WTC11 (cell line): ENCODE data around the gene MICAL1. TPM values are rescaled to one million over a fixed set of nuclear protein-coding genes. Genes with fewer than 3 reads are reported as not detected.

Experiments
- ATAC-seq: fragments of 200-7000 bp; cut with Tn5 transposase; 2 replicates; pipeline ENCODE4 v1.10.0; 2021; ENCODE audit warnings: mild to moderate bottlenecking, moderate library complexity
- CTCF ChIA-PET: fragments of 300-600 bp; sonication (Branson Sonifier 250); formaldehyde crosslinking; loops from one replicate; lab custom pipeline; 2021; ENCODE audit warnings: antibody characterized with exemption; lab: Charles Lee
- POLR2A ChIA-PET: fragments of 350-600 bp; sonication (Branson Sonifier 250); formaldehyde crosslinking; loops from one replicate; lab custom pipeline; 2021; ENCODE audit warnings: antibody characterized with exemption; lab: Charles Lee
- DNase-seq: peaks from one replicate; pipeline ENCODE4 v3.0.0; 2021; ENCODE audit warnings: low spot score
- H3K27ac Mint-ChIP-seq: 2 replicates; pipeline ENCODE4 v1.8.0; 2021; ENCODE audit warnings: mixed read lengths
- H3K27me3 Mint-ChIP-seq: 2 replicates; pipeline ENCODE4 v1.8.0; 2021; ENCODE audit warnings: low read depth, mild to moderate bottlenecking, moderate library complexity, mixed read lengths
- H3K36me3 Mint-ChIP-seq: 2 replicates; pipeline ENCODE4 v1.8.0; 2021; ENCODE audit warnings: mixed read lengths
- H3K4me1 Mint-ChIP-seq: 2 replicates; pipeline ENCODE4 v1.8.0; 2022; ENCODE audit warnings: mixed read lengths
- H3K4me3 Mint-ChIP-seq: 2 replicates; pipeline ENCODE4 v1.8.0; 2021; ENCODE audit warnings: mild to moderate bottlenecking, moderate library complexity, mixed read lengths
- H3K9me3 Mint-ChIP-seq: 2 replicates; pipeline ENCODE4 v1.8.0; 2021; ENCODE audit warnings: mixed read lengths
- ATF3 ChIP-seq: sonication (generic); formaldehyde crosslinking; conservative IDR thresholded peaks from 2 replicates; pipeline ENCODE4 v1.8.1; 2022; ENCODE audit warnings: mild to moderate bottlenecking, missing genetic modification reagents
- CBFB ChIP-seq: sonication (generic); formaldehyde crosslinking; IDR thresholded peaks from 2 replicates; pipeline ENCODE4 v1.8.1; 2022; ENCODE audit warnings: mild to moderate bottlenecking, low read depth, missing genetic modification reagents
- CREB1 ChIP-seq: sonication (generic); formaldehyde crosslinking; IDR thresholded peaks from 2 replicates; pipeline ENCODE4 v1.8.0; 2023; ENCODE audit warnings: mild to moderate bottlenecking, missing genetic modification reagents
- CREM ChIP-seq: sonication (generic); formaldehyde crosslinking; IDR thresholded peaks from 2 replicates; pipeline ENCODE4 v1.8.1; 2022; ENCODE audit warnings: mild to moderate bottlenecking, missing genetic modification reagents, moderate library complexity
- E2F4 ChIP-seq: sonication (generic); formaldehyde crosslinking; IDR thresholded peaks from 2 replicates; pipeline ENCODE4 v1.8.1; 2022; ENCODE audit warnings: low read depth, mild to moderate bottlenecking, moderate library complexity, missing genetic modification reagents, borderline replicate concordance
- ESRRA ChIP-seq: sonication (generic); formaldehyde crosslinking; IDR thresholded peaks from 2 replicates; pipeline ENCODE4 v1.8.1; 2022; ENCODE audit warnings: mild to moderate bottlenecking, missing genetic modification reagents, borderline replicate concordance
- FOXP4 ChIP-seq: sonication (generic); formaldehyde crosslinking; IDR thresholded peaks from 2 replicates; pipeline ENCODE4 v1.8.0; 2022; ENCODE audit warnings: mild to moderate bottlenecking, missing genetic modification reagents
- GABPB1 ChIP-seq: sonication (generic); formaldehyde crosslinking; IDR thresholded peaks from 2 replicates; pipeline ENCODE4 v1.8.1; 2023; ENCODE audit warnings: mild to moderate bottlenecking, missing genetic modification reagents
- GRHL2 ChIP-seq: fragments of 250-450 bp; sonication (Bioruptor Pico); IDR thresholded peaks from 2 replicates; pipeline ENCODE4 v1.8.0; 2022; ENCODE audit warnings: mild to moderate bottlenecking, moderate library complexity; ENCODE audit not compliant: insufficient replicate concordance, severe bottlenecking
- IRF2 ChIP-seq: sonication (generic); formaldehyde crosslinking; IDR thresholded peaks from 2 replicates; pipeline ENCODE4 v1.8.0; 2022; ENCODE audit warnings: low read depth, missing genetic modification reagents, borderline replicate concordance
- JUN ChIP-seq: sonication (generic); formaldehyde crosslinking; IDR thresholded peaks from 2 replicates; pipeline ENCODE4 v1.8.0; 2023; ENCODE audit warnings: mild to moderate bottlenecking, missing genetic modification reagents
- MYBL2 ChIP-seq: sonication (generic); formaldehyde crosslinking; IDR thresholded peaks from 2 replicates; pipeline ENCODE4 v1.8.1; 2023; ENCODE audit warnings: mild to moderate bottlenecking, moderate library complexity, missing genetic modification reagents
- RELA ChIP-seq: sonication (generic); formaldehyde crosslinking; IDR thresholded peaks from 2 replicates; pipeline ENCODE4 v1.8.1; 2022; ENCODE audit warnings: missing genetic modification reagents, mild to moderate bottlenecking, borderline replicate concordance
- RORB ChIP-seq: fragments of 250-450 bp; sonication (Bioruptor Pico); IDR thresholded peaks from 2 replicates; pipeline ENCODE4 v1.9.0; 2021; ENCODE audit warnings: mild to moderate bottlenecking
- SMAD4 ChIP-seq: sonication (generic); formaldehyde crosslinking; IDR thresholded peaks from 2 replicates; pipeline ENCODE4 v1.8.0; 2022; ENCODE audit warnings: mild to moderate bottlenecking, missing genetic modification reagents
- TP53 ChIP-seq: sonication (generic); formaldehyde crosslinking; IDR thresholded peaks from 2 replicates; pipeline ENCODE4 v1.8.1; 2023; ENCODE audit warnings: mild to moderate bottlenecking, missing genetic modification reagents
- ZNF317 ChIP-seq: sonication (generic); formaldehyde crosslinking; IDR thresholded peaks from 2 replicates; pipeline ENCODE4 v1.8.1; 2023; ENCODE audit warnings: low read depth, mild to moderate bottlenecking, moderate library complexity, missing genetic modification reagents, borderline replicate concordance
- ZNF423 ChIP-seq: fragments of 250-450 bp; sonication (Bioruptor Pico); IDR thresholded peaks from 2 replicates; pipeline ENCODE4 v2.1.2; 2022; ENCODE audit warnings: mild to moderate bottlenecking, moderate library complexity
- ZNF512 ChIP-seq: sonication (generic); formaldehyde crosslinking; IDR thresholded peaks from 2 replicates; pipeline ENCODE4 v1.8.1; 2022; ENCODE audit warnings: missing genetic modification reagents, borderline replicate concordance
- total RNA-seq: library from RNA; stranded (reverse); gene quantifications from 3 replicates; pipeline ENCODE4 v1.2.3, GENCODE V29; 2021
- TF ChIP-seq, protein P1 (sequence below): fragments of 250-450 bp; sonication (Bioruptor Pico); IDR thresholded peaks from 2 replicates; pipeline ENCODE4 v1.8.0; 2021; ENCODE audit warnings: mild to moderate bottlenecking
- TF ChIP-seq, protein P2 (sequence below): fragments of 250-450 bp; sonication (Bioruptor Pico); IDR thresholded peaks from 2 replicates; pipeline ENCODE4 v1.9.0; 2021; ENCODE audit warnings: moderate library complexity, mild to moderate bottlenecking, inconsistent platforms, borderline replicate concordance
- TF ChIP-seq, protein P3 (sequence below): sonication (generic); formaldehyde crosslinking; IDR thresholded peaks from 2 replicates; pipeline ENCODE4 v1.8.0; 2022; ENCODE audit warnings: mild to moderate bottlenecking, missing genetic modification reagents

MICAL1 gene
- total RNA-seq, 1 experiment from 2014 or later: 57.4 TPM

DNA sequence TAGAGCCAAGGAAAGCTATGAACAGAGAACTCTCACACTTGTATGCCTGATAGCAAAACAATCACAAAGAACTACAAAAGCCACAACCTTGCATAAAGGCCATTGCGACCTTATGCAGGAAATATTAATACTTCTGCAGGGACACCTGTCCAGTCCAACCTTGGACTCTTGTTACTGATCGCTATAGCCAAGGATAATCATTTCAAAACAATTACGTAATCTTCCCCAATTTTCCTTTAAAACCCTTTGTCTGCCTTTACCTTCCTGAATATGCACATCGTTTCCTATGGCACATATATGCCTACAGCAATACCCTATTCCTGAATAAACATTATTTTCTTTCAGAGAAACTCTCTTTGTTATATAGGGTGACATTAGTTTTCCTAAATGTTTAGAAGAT lies 37.9 kb downstream of the MICAL1 start:
- Mint-ChIP-seq H3K4me3 (no peak overlapping the region), H3K27ac (no peak overlapping the region), H3K4me1 (no peaks in the 10 kb centered on the region), H3K27me3 (peaks cover 3% of the 10 kb centered on the region; the same call in 1 of the 2 replicates), H3K9me3 (peaks cover 8% of the 10 kb centered on the region), H3K36me3 (no peaks in the 10 kb centered on the region)
- POLR2A ChIA-PET: no interaction called here
- no peak for ATAC-seq
- no peak for DNase-seq
- CTCF ChIA-PET: interaction anchor here (1.7 kb wide), 1 partner anchor 23 kb away, joined by 5 read pairs; the partner anchor contains the start of genes PPIL6 and SMPD2
- TF ChIP-seq ESRRA (CRISPR knock-in tag): no peak

GRCh38 chr6:109411034-109411433 lies 44.5 kb downstream of the MICAL1 start:
- no peak for DNase-seq
- peaks cover 14% of the 10 kb centered on the region for H3K9me3 Mint-ChIP-seq
- no peak overlapping the region for H3K4me3 Mint-ChIP-seq
- TF ChIP-seq FOXP4 (CRISPR knock-in tag): no peak
- TF ChIP-seq JUN (CRISPR knock-in tag): no peak
- TF ChIP-seq IRF2 (CRISPR knock-in tag): no peak
- no peak for TF ChIP-seq GABPB1 (CRISPR knock-in tag)
- no peak for TF ChIP-seq CBFB (CRISPR knock-in tag)
- no peak for TF ChIP-seq TP53
- TF ChIP-seq E2F4: no peak
- TF ChIP-seq, protein P1, sequence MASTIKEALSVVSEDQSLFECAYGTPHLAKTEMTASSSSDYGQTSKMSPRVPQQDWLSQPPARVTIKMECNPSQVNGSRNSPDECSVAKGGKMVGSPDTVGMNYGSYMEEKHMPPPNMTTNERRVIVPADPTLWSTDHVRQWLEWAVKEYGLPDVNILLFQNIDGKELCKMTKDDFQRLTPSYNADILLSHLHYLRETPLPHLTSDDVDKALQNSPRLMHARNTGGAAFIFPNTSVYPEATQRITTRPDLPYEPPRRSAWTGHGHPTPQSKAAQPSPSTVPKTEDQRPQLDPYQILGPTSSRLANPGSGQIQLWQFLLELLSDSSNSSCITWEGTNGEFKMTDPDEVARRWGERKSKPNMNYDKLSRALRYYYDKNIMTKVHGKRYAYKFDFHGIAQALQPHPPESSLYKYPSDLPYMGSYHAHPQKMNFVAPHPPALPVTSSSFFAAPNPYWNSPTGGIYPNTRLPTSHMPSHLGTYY (CRISPR knock-in tag): no peak
- no peak for TF ChIP-seq ZNF423 (CRISPR knock-in tag)
- TF ChIP-seq RORB (CRISPR knock-in tag): no peak
- no peak for TF ChIP-seq SMAD4 (CRISPR knock-in tag)
- TF ChIP-seq, all 79 proteins: peak for 0
- Mint-ChIP-seq H3K36me3 (no peaks in the 10 kb centered on the region), H3K27me3 (peaks cover 3% of the 10 kb centered on the region; the same call in 1 of the 2 replicates), H3K27ac (no peak overlapping the region), H3K4me1 (no peaks in the 10 kb centered on the region)
- ChIA-PET CTCF (no interaction called here), POLR2A (no interaction called here)
- ATAC-seq: no peak

DNA sequence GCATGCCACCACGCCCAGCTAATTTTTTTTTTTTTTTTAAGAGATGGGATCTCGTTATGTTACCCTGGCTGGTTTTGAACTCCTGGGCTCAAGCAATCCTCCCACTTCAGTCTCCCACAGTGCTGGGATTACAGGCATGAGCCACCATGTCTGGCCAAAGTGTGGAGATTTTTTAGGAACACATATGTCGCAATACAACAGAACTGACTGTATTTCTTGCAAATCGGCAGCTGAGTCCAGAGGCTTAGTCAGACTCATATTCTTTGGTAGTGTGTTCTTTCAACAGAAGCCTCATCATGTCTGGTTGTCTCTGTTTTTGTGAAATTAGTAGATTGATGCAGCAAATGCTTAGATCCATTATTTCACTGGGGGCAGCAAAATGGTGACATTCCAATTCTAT lies 49.4 kb downstream of the MICAL1 start:
- ChIA-PET CTCF (no interaction called here), POLR2A (no interaction called here)
- H3K36me3 Mint-ChIP-seq: no peaks in the 10 kb centered on the region
- H3K27ac Mint-ChIP-seq: no peak overlapping the region
- no peaks in the 10 kb centered on the region for H3K27me3 Mint-ChIP-seq
- H3K4me3 Mint-ChIP-seq: no peak overlapping the region
- no peaks in the 10 kb centered on the region for H3K4me1 Mint-ChIP-seq
- peaks cover 5% of the 10 kb centered on the region for H3K9me3 Mint-ChIP-seq
- ATAC-seq: no peak
- DNase-seq: no peak
- no peak for TF ChIP-seq ZNF512 (CRISPR knock-in tag)
- TF ChIP-seq ZNF317 (CRISPR knock-in tag): no peak
- TF ChIP-seq, protein P2, sequence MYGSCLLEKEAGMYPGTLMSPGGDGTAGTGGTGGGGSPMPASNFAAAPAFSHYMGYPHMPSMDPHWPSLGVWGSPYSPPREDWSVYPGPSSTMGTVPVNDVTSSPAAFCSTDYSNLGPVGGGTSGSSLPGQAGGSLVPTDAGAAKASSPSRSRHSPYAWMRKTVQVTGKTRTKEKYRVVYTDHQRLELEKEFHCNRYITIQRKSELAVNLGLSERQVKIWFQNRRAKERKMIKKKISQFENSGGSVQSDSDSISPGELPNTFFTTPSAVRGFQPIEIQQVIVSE: no peak
- no peak for TF ChIP-seq CREB1
- no peak for TF ChIP-seq CREM (CRISPR knock-in tag)
- TF ChIP-seq, protein P3, sequence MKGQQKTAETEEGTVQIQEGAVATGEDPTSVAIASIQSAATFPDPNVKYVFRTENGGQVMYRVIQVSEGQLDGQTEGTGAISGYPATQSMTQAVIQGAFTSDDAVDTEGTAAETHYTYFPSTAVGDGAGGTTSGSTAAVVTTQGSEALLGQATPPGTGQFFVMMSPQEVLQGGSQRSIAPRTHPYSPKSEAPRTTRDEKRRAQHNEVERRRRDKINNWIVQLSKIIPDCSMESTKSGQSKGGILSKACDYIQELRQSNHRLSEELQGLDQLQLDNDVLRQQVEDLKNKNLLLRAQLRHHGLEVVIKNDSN (CRISPR knock-in tag): no peak
- TF ChIP-seq MYBL2 (CRISPR knock-in tag): no peak
- TF ChIP-seq ATF3 (CRISPR knock-in tag): no peak
- TF ChIP-seq, protein P1 (CRISPR knock-in tag): no peak
- TF ChIP-seq GRHL2 (CRISPR knock-in tag): no peak
- no peak for TF ChIP-seq RELA (CRISPR knock-in tag)
- TF ChIP-seq GABPB1 (CRISPR knock-in tag): no peak
